ENCODE results near the gene DNAH7.

The DNAH7 gene

DNA sequence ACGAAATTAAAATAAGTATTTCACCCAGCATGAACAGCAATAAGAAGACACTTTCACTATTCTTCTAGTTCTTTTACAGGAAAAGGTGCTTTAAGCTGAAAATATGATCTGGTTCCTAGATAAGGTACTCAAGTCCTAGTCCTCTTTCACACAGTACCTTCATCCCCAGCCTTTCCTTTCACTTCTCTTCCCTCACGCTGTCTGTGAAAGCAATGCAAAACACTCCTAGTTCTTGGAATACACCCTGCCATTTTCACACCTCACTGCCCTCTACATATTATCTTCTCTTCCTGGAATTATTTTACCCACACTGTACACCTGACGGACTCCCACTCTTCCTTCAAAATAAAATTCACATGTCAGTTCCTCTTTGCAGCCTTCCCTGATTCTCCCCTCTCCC is 82.9 kb downstream of the DNAH7 start:
- Histone ChIP-seq H3K9ac (no peak overlapping the region), H3K27me3 (ENCODE audit: control insufficient read depth, insufficient read depth, low read length) (no peaks in the 10 kb centered on the region), H3K79me2 (no peaks in the 10 kb centered on the region), H3K27ac (no peak overlapping the region), H3K36me3 (ENCODE audit: control insufficient read depth, insufficient read depth, low read length) (no peaks in the 10 kb centered on the region), H3K4me3 (ENCODE audit: low read depth, low read length) (no peak overlapping the region), H2AFZ (no peak overlapping the region), H3K4me2 (ENCODE audit: low read length) (no peak overlapping the region), H3K4me1 (no peaks in the 10 kb centered on the region), H3K9me3 (ENCODE audit: control insufficient read depth, low read length) (no peaks in the 10 kb centered on the region)
- TF ChIP-seq, protein P1, sequence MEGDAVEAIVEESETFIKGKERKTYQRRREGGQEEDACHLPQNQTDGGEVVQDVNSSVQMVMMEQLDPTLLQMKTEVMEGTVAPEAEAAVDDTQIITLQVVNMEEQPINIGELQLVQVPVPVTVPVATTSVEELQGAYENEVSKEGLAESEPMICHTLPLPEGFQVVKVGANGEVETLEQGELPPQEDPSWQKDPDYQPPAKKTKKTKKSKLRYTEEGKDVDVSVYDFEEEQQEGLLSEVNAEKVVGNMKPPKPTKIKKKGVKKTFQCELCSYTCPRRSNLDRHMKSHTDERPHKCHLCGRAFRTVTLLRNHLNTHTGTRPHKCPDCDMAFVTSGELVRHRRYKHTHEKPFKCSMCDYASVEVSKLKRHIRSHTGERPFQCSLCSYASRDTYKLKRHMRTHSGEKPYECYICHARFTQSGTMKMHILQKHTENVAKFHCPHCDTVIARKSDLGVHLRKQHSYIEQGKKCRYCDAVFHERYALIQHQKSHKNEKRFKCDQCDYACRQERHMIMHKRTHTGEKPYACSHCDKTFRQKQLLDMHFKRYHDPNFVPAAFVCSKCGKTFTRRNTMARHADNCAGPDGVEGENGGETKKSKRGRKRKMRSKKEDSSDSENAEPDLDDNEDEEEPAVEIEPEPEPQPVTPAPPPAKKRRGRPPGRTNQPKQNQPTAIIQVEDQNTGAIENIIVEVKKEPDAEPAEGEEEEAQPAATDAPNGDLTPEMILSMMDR (IDR thresholded peaks at IDR 0.05), result no peak

DNA sequence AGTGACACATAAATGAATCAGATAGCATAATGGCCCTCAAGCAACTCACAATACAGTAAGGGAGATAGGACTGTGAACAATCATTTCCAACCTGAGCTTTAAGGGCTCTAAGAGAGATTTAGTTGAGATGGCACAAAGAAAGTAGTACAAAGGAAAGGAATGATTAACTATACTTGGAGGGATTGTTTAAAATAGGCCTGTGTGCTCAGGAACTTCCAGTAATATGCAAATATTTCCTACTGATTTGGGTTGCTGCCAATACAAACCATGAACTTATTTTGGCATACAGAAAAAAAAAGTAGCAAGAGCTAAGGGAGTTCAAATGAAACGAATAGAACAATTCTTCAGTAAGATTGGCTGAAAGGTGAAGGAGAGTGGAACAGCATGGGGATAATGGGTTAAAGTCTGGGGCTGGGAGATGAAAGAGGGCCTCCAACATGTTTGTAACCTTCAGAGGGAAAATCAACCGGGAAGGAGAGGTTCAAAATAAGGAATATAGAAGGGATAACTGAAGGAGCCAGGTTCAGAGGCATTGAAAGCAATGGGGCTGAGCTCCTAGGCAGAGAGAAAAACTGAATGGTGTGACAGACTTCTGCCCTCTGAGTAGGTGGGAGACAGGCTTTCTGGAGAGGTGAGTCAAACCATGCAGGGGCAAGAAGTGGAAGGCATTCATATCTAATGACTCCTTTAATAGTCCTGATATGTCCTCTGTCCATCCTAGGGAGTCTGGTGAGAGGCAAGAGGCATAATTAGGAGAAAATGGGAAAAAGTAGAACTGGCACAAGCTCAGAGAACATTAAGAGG is 83.5 kb downstream of the DNAH7 start:
- Histone ChIP-seq H3K4me1 (no peaks in the 10 kb centered on the region), H3K27ac (no peak overlapping the region), H3K27me3 (ENCODE audit: control insufficient read depth, insufficient read depth, low read length) (no peaks in the 10 kb centered on the region), H3K36me3 (ENCODE audit: control insufficient read depth, insufficient read depth, low read length) (no peaks in the 10 kb centered on the region), H3K9me3 (ENCODE audit: control insufficient read depth, low read length) (no peaks in the 10 kb centered on the region), H2AFZ (no peak overlapping the region), H3K4me2 (ENCODE audit: low read length) (no peak overlapping the region), H3K79me2 (no peaks in the 10 kb centered on the region), H3K4me3 (ENCODE audit: low read depth, low read length) (no peak overlapping the region), H3K9ac (no peak overlapping the region)
- TF ChIP-seq, protein P1 (IDR thresholded peaks at IDR 0.05), result no peak

DNA sequence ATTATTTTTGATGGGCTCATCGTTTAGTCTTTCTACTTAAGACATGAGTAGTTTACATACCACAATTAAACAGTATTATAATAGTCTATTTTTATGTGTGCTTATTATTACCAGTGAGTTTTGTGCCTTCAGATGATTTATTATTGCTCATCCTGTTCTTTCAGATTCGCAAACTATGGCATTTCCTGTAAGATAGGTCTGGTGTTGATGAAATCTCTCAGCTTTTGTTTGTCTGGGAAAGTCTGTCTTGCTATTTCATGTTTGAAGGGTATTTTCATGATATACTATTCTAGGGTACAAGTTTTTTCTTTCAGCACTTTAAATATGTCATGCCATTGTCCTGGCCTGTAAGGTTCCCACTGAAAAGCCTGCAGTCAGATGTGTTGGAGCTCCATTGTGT is 101.3 kb downstream of the DNAH7 start:
- H3K79me2 ChIP-seq, result no peaks in the 10 kb centered on the region
- no peaks in the 10 kb centered on the region for H3K4me1 ChIP-seq
- no peaks in the 10 kb centered on the region for H3K9me3 ChIP-seq (ENCODE audit: control insufficient read depth, low read length)
- no peaks in the 10 kb centered on the region for H3K27me3 ChIP-seq (ENCODE audit: control insufficient read depth, insufficient read depth, low read length)
- H3K4me3 ChIP-seq (ENCODE audit: low read depth, low read length), result no peak overlapping the region
- no peak overlapping the region for H3K4me2 ChIP-seq (ENCODE audit: low read length)
- H3K36me3 ChIP-seq (ENCODE audit: control insufficient read depth, insufficient read depth, low read length), result no peaks in the 10 kb centered on the region
- H3K27ac ChIP-seq, result no peak overlapping the region
- H3K9ac ChIP-seq, result no peak overlapping the region
- no peak overlapping the region for H2AFZ ChIP-seq
- TF ChIP-seq, protein P1 (IDR thresholded peaks at IDR 0.05), result no peak

DNA sequence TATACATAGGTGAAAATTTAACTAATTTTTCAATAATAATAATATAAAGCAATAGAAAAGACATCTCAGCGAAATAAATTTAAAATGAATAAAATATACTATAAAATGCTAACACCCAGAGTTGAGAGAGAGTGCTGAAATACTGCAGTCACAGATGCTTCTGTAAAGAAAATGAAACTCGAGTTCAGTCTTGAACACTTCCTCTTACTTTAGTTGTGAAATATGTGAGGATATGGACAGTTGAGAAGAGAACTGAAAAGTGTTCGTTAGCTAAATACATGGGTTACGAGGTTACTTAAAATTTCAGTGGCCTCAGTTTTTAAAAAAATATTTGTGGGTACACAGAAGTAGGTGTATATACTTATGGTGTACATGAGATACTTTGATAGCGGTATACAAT is 106.8 kb downstream of the DNAH7 start:
- TF ChIP-seq, protein P1 (IDR thresholded peaks at IDR 0.05), result no peak
- no peaks in the 10 kb centered on the region for H3K4me1 ChIP-seq
- no peaks in the 10 kb centered on the region for H3K27me3 ChIP-seq (ENCODE audit: control insufficient read depth, insufficient read depth, low read length)
- H3K79me2 ChIP-seq, result no peaks in the 10 kb centered on the region
- H3K4me2 ChIP-seq (ENCODE audit: low read length), result no peak overlapping the region
- no peaks in the 10 kb centered on the region for H3K9me3 ChIP-seq (ENCODE audit: control insufficient read depth, low read length)
- no peak overlapping the region for H3K9ac ChIP-seq
- no peaks in the 10 kb centered on the region for H3K36me3 ChIP-seq (ENCODE audit: control insufficient read depth, insufficient read depth, low read length)
- H3K27ac ChIP-seq, result no peak overlapping the region
- H3K4me3 ChIP-seq (ENCODE audit: low read depth, low read length), result no peak overlapping the region
- no peak overlapping the region for H2AFZ ChIP-seq

DNA sequence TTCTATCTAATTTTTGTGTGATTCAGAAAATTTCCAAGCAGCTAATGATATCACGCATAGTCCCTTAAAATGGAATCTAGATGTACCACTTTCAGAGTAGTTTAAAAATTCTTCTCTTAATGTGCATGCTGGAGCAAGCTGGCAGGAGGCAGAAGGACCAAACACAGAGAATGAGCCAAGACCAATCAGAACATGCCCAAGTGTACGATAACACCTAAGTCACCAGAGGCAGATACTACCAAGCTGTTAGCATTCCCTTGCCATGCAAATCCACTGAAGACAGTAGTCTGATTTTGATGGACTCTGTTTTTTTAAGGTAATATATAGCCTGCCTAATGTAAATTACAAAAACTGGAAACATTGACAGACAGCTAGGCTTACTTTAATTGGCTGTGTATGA is 109.3 kb downstream of the DNAH7 start:
- no peaks in the 10 kb centered on the region for H3K9me3 ChIP-seq (ENCODE audit: control insufficient read depth, low read length)
- no peaks in the 10 kb centered on the region for H3K4me1 ChIP-seq
- H2AFZ ChIP-seq, result no peak overlapping the region
- no peak overlapping the region for H3K9ac ChIP-seq
- no peaks in the 10 kb centered on the region for H3K27me3 ChIP-seq (ENCODE audit: control insufficient read depth, insufficient read depth, low read length)
- H3K36me3 ChIP-seq (ENCODE audit: control insufficient read depth, insufficient read depth, low read length), result no peaks in the 10 kb centered on the region
- H3K79me2 ChIP-seq, result no peaks in the 10 kb centered on the region
- H3K27ac ChIP-seq, result no peak overlapping the region
- TF ChIP-seq, protein P1 (IDR thresholded peaks at IDR 0.05), result no peak
- H3K4me2 ChIP-seq (ENCODE audit: low read length), result no peak overlapping the region
- no peak overlapping the region for H3K4me3 ChIP-seq (ENCODE audit: low read depth, low read length)

All from parathyroid adenoma (tissue), 2 donors.